Glutamatergic neuron (in vitro differentiated cells): Measurements from ENCODE around the gene NEURL1. TPM values are rescaled to one million over a fixed set of nuclear protein-coding genes. Genes with fewer than 3 reads are reported as not detected.

ENCODE experiments used
- DNase-seq: peaks from one replicate; pipeline ENCODE4 v3.0.0; 2022
- H3K27ac Mint-ChIP-seq: one replicate; pipeline ENCODE4 v1.8.0; 2020; ENCODE audit warnings: mild to moderate bottlenecking, mixed read lengths, inconsistent platforms; ENCODE audit not compliant: unreplicated experiment
- H3K27me3 Mint-ChIP-seq: one replicate; pipeline ENCODE4 v1.8.0; 2020; ENCODE audit warnings: mild to moderate bottlenecking, moderate library complexity, mixed read lengths, inconsistent platforms; ENCODE audit not compliant: unreplicated experiment
- H3K36me3 Mint-ChIP-seq: one replicate; pipeline ENCODE4 v1.8.0; 2020; ENCODE audit warnings: mild to moderate bottlenecking, mixed read lengths, inconsistent platforms; ENCODE audit not compliant: unreplicated experiment
- H3K4me1 Mint-ChIP-seq: one replicate; pipeline ENCODE4 v1.8.0; 2020; ENCODE audit warnings: mild to moderate bottlenecking, low read depth, mixed read lengths, inconsistent platforms; ENCODE audit not compliant: unreplicated experiment
- H3K4me3 Mint-ChIP-seq: one replicate; pipeline ENCODE4 v1.8.0; 2020; ENCODE audit warnings: mild to moderate bottlenecking, mixed read lengths, inconsistent platforms; ENCODE audit not compliant: unreplicated experiment
- H3K9me3 Mint-ChIP-seq: one replicate; pipeline ENCODE4 v1.8.0; 2020; ENCODE audit warnings: mild to moderate bottlenecking, moderate library complexity, mixed read lengths, inconsistent platforms; ENCODE audit not compliant: unreplicated experiment
- total RNA-seq: library from RNA; stranded (reverse); fragmentation: NEBNext Ultra II Directional; extraction: Animal tissue kit (Norgen Biotek cat#: 25700); gene quantifications from one replicate; pipeline ENCODE4 v1.2.1, GENCODE V29; 2021; ENCODE audit not compliant: unreplicated experiment
- TF ChIP-seq, protein P1 (sequence below): fragments of 200-600 bp; sonication (generic); IDR thresholded peaks from one replicate; pipeline ENCODE4 v1.5.0; 2021; ENCODE audit not compliant: partially characterized antibody, unreplicated experiment

Gene NEURL1
- total RNA-seq, 1 donor from 2014 or later, result 3.1 TPM

DNA sequence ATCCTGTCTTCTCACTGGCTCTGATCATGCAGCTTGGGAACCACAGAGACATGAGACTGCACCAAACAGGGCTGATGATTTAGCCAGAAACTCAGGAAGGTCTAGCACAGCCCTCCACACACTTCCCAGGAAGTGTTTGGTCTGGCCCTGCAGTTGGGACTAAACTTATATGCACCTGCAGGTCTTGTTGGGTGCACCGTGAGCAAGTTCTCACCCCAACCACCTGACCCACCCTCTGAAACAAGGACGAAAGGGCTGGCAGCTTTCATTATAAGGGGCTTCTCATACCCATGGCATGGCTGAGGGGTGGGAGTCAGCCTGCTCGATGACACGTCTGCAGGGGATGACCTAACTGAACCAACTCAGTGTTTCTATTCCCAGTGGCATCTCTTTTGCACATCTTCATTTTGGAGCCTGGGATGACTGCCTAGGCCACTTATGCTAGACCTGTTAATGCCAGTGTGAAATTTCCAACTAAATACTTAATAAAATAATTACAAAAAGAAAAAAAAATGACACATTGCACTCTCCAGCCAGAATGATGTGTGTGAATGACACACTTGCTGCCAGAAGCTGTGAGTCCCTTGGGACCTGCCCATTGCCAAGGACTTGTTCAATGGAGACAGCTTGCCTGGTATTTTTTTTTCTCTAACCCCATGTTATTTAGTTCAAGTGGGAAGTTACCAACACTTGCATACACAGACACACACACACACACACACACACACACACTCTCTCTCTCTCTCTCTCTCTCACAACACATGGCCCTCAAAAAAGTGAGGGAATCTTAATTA, 102.6 kb downstream of the NEURL1 start:
- DNase-seq, result no peak
- H3K4me3 Mint-ChIP-seq, result no peak overlapping the region
- TF ChIP-seq, protein P1, sequence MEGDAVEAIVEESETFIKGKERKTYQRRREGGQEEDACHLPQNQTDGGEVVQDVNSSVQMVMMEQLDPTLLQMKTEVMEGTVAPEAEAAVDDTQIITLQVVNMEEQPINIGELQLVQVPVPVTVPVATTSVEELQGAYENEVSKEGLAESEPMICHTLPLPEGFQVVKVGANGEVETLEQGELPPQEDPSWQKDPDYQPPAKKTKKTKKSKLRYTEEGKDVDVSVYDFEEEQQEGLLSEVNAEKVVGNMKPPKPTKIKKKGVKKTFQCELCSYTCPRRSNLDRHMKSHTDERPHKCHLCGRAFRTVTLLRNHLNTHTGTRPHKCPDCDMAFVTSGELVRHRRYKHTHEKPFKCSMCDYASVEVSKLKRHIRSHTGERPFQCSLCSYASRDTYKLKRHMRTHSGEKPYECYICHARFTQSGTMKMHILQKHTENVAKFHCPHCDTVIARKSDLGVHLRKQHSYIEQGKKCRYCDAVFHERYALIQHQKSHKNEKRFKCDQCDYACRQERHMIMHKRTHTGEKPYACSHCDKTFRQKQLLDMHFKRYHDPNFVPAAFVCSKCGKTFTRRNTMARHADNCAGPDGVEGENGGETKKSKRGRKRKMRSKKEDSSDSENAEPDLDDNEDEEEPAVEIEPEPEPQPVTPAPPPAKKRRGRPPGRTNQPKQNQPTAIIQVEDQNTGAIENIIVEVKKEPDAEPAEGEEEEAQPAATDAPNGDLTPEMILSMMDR, result no peak
- peaks cover 7% of the 10 kb centered on the region for H3K4me1 Mint-ChIP-seq
- H3K27ac Mint-ChIP-seq, result no peak overlapping the region
- no peaks in the 10 kb centered on the region for H3K27me3 Mint-ChIP-seq
- peaks cover 2% of the 10 kb centered on the region for H3K9me3 Mint-ChIP-seq
- H3K36me3 Mint-ChIP-seq, result no peaks in the 10 kb centered on the region

DNA sequence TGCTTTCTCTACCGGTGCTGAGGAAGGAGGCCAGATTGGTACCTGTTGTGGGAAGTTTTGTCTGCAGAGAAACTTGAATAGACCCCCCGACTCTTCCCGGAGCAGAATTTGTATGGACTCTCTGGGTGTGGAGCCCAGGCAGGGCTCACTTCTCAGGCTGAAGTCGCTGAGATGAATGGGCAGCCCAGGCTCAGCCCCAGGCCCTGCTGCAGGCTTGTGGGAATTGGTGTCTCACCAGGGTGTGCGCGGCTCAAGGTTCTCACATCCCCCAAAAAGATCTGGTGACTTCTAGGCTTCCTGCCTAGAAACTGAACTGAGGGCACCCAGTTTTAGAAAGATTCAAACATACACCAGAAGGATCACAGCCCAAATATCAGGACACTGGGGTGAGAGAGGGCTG, 103.5 kb downstream of the NEURL1 start:
- no peak for DNase-seq
- peaks cover 2% of the 10 kb centered on the region for H3K9me3 Mint-ChIP-seq
- TF ChIP-seq, protein P1, result no peak
- H3K36me3 Mint-ChIP-seq, result no peaks in the 10 kb centered on the region
- H3K4me3 Mint-ChIP-seq, result no peak overlapping the region
- no peak overlapping the region for H3K27ac Mint-ChIP-seq
- no peaks in the 10 kb centered on the region for H3K27me3 Mint-ChIP-seq
- H3K4me1 Mint-ChIP-seq, result peaks cover 7% of the 10 kb centered on the region

DNA sequence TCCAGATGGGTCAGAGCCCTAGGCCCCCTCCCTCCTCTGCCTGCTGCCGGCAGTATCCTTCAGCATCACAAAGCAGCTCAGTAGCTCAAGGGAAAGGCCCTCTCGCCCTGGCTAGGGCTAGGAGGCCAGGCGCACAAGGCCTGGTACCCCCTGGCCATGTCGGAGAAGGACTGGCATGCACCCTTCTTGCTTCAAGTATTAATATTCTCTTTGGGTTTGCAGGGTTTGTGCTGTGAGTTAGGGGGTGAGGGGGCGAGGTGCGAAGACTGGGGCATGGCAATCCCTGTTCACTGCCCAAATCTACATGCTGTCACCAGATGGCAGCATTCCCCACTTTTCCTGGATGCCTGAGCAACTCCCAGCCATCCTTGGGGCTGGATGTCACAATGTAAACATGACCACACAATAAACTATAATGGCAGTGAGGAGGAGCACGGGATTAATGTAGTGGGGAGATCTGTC, 105.2 kb downstream of the NEURL1 start:
- TF ChIP-seq, protein P1, result peak; percentile 60
- Mint-ChIP-seq H3K27me3 (no peaks in the 10 kb centered on the region), H3K36me3 (peaks cover 3% of the 10 kb centered on the region), H3K9me3 (peaks cover 2% of the 10 kb centered on the region), H3K4me1 (peaks cover 7% of the 10 kb centered on the region), H3K27ac (no peak overlapping the region), H3K4me3 (no peak overlapping the region)
- DNase-seq, result peak; percentile 78

DNA sequence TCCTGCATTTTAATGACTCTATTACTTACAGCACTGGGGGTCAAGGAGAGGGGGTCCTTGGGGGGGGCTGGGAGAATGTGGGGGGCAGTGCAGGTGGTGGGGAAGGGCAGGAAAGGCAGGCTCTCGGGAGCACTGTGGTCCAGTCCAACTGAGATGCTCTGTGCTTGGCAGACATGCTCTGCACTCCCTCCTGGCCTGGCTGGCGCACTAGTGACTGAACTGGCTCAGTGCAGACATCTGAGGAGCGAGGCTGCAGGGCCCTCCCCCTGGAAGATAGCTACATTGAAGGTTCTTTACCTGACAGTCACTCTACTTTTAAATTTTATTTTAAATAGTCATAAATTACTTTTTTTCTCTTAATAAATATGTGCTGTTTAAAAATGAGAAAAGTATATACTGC, 105.7 kb downstream of the NEURL1 start:
- peaks cover 2% of the 10 kb centered on the region for H3K9me3 Mint-ChIP-seq
- no peaks in the 10 kb centered on the region for H3K27me3 Mint-ChIP-seq
- H3K4me1 Mint-ChIP-seq, result peaks cover 7% of the 10 kb centered on the region
- peaks cover 3% of the 10 kb centered on the region for H3K36me3 Mint-ChIP-seq
- H3K4me3 Mint-ChIP-seq, result no peak overlapping the region
- TF ChIP-seq, protein P1, result no peak
- DNase-seq, result no peak
- no peak overlapping the region for H3K27ac Mint-ChIP-seq

DNA sequence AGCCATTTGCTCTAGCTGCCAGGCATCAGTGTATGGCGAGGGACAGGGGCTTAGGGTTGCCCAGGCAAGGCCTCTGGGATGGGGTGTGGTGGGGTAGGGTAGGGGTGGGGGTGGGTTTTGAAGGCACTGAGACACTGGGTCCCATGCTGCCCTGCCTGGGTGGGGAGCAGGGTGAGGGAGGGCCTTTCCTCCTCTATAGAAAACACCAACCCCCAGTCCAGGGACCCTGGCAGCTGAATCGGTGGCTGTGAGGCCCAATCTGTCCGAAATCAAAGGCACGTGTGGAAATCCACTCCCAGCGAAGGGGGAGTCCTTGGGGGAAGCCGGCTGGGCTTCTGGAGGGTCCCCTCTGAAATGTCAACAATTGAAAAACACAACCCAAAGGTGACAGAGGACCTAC, 106.4 kb downstream of the NEURL1 start:
- no peak overlapping the region for H3K4me3 Mint-ChIP-seq
- TF ChIP-seq, protein P1, result no peak
- peaks cover 3% of the 10 kb centered on the region for H3K36me3 Mint-ChIP-seq
- peaks cover 2% of the 10 kb centered on the region for H3K9me3 Mint-ChIP-seq
- peaks cover 7% of the 10 kb centered on the region for H3K4me1 Mint-ChIP-seq
- H3K27me3 Mint-ChIP-seq, result no peaks in the 10 kb centered on the region
- no peak overlapping the region for H3K27ac Mint-ChIP-seq
- no peak for DNase-seq
